DMS 273 (cell line): ENCODE measurements around the gene OR4K15.
"Not testable (repeated sequence)": the region's sequence is repeated elsewhere in the genome, so short reads cannot be mapped to it uniquely, and the experiment has no call there.

Source experiments
- DNase-seq: peaks from one replicate; lab custom pipeline; 2025; ENCODE audit not compliant: unreplicated experiment; lab: John Stamatoyannopoulos, UW

Gene OR4K15, protein sequence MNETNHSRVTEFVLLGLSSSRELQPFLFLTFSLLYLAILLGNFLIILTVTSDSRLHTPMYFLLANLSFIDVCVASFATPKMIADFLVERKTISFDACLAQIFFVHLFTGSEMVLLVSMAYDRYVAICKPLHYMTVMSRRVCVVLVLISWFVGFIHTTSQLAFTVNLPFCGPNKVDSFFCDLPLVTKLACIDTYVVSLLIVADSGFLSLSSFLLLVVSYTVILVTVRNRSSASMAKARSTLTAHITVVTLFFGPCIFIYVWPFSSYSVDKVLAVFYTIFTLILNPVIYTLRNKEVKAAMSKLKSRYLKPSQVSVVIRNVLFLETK

DNA sequence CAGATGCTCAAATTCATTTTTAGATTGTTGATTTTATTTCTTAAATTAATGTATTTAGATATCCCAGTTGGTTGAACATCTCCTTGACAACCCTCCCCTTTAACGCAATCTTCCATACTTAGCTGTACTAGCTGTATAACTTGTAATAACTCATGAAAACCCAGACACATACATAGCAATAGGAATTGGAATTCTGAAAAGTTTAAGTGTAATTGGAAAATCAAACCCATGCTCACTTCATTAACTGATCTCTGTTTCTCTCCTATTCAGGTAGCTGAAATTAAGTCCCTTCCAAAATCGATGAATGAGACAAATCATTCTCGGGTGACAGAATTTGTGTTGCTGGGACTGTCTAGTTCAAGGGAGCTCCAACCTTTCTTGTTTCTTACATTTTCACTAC, at the start of gene OR4K15:
TSS of gene OR4K15 (plus strand) at position 301 of the 400 bp plus-strand sequence. CDS start at position 301, 0 bp downstream.
- DNase-seq: no peak

DNA sequence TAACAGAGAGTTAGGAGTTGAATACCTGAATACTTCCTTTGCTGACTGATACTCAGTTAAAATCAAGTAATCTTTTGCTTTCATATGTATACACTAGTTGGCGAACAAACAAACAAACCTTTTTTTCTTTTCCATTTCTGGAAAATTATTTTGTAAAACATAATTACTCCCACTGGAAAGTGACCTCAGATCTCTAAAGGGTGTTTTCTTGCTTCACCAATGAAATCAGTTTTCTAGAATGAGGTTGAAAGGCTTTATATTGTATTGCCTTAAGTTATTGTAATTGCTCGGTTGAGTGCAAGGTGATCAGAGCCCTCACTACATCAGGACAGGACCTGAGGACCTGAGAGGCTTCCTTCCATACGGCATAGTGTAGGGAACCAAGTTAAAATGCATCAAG, 44.8 kb upstream of the OR4K15 start, which contains the start of gene OR4K1:
TSS of gene OR4K1 (plus strand) at position 301 of the 400 bp plus-strand sequence. CDS start 4,750 bp downstream, outside the sequence.
- no peak for DNase-seq

DNA sequence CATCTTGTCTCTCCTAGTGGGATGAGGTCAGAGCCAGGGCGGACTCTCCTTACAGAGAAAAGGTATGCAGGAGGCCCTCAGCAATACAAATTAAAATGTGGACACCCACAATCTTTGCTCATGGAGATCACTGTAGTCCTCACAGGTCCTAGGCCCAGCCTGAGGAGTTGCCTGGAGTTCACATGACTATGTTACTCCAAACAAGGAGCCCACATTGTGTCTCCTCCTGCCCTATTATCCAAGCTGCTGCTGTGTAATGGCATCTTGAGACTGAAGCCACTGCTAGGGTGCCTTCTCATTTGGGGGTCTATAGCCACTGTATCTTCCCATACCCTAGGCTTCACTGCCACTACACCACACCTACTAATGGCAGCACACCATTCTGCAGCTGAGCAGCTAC, 33.7 kb upstream of the OR4K15 start:
- no peak for DNase-seq

DNA sequence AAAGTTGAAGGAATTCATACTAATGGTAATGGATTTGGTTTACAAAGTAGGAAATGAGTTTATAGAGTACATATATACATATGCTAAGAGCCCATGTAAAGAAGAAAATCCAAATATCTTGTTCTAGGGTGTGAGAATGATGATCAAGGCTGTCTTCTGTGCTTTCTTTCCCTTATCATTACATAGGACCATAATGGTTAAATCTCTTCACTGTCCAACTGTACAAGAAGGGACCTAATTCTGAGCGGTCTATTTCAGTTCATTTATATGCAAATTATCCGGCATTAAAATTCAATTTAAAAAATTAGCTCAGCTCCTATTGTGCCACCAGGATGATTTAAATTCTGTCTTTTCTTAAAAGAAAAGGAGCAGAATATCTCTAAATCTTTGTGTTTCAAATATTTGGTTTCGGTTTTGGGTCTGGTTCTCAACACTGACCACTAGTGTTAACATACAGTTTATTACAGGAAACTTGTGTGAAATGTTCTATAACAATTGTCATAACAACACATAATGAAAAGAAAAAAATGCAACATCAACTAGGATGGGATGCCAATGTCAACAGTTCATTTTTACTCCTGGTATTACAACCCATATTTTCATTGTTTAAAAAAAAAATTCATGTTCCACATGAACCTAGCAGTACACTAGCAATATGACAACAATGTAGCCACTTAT, 27.8 kb upstream of the OR4K15 start:
- DNase-seq: no peak

DNA sequence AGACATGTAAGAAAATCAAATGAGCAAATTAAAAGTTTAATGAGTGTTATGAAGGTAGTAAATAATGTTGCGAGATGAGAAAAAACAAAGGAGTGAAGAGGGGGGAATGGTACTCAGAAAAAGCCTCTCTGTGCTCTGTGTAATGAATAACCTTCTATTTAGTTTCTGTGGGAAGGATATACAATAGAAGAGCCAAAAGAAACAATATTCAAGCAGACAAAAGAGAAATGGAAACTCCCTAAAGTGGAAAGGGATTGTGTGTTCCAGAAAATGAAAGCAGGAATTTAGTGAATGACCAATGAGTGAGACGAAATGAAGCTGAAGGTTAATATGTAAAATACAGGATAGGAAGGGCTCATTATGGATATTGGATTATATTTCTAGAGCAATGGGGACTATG, 26.2 kb upstream of the OR4K15 start:
- no peak for DNase-seq

DNA sequence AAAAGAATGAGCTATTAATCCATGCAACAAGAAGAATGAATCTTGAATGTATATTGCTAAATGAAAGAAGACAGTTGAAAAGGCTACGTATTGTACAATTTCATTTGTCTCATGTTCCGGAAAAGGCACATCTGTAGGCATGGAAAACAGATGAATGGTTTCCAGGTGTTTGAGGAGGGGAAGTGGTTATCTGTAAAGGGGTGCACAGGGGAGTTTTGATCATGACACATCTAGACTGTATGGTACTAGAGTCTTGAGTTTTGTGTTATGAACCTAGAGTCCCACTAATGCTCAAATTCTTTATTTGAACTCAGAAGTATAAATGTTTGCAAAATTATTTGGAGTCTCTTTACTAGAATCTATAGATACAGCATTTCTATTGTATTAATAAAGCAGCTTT, 5.7 kb upstream of the OR4K15 start:
- not testable (repeated sequence) for DNase-seq

DNA sequence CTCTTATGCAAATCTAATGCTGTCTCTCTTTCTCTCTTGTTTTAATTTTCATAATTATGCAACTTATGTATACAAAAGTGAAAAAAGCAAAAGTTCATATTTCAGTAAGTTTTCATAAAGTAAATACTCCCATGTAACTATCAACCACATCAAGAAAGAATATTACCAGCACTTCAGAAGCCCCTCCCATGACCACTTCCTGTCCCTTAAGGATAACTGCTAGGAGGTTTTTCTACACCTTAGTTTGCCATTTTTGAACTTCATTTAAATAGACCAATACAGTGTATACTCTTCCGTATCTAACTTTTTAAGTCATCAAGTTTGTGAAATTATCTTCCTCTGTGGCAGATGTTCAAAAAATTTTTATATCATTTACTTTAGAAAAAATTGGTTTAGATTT, 547 bp upstream of the OR4K15 start:
- no peak for DNase-seq

DNA sequence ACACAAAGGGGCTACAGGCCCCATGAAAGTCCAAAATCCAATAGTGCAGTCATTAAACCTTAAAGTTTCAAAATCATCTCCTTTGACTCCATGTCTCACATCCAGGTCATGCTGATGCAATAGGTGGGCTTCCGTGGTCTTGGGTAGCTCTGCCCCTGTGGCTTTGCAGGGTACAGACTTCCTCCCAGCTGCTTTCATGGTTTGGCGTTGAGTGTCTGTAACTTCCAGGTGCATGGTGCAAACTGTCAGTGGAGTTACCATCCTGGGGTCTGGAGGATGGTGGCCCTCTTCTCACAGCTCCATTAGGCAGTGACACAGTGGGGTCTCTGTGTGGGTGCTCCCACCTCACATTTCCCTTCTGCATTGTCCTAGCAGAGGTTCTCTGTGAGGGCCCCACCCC, 18.0 kb downstream of the OR4K15 start:
- no peak for DNase-seq

DNA sequence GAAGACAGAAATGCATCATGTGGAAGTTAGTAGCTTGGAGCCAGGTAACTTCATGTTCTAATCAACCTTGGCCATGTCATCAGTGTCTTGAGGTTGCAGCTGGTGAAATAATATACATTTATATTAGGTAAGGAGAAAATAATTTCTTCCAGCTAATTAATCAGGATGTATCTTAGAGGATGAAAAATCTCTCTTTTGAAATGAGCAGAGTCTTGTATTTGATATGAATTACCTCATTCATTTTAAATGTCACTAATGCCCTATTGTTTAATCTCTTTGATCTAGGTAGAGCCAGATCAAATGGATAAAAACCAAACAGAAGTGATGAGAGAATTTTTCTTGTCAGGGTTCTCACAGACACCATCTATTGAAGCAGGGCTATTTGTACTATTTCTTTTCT, 26.5 kb downstream of the OR4K15 start, which contains the start of gene OR4Q2:
TSS of gene OR4Q2 (plus strand) at position 301 of the 400 bp plus-strand sequence.
- DNase-seq: no peak

DNA sequence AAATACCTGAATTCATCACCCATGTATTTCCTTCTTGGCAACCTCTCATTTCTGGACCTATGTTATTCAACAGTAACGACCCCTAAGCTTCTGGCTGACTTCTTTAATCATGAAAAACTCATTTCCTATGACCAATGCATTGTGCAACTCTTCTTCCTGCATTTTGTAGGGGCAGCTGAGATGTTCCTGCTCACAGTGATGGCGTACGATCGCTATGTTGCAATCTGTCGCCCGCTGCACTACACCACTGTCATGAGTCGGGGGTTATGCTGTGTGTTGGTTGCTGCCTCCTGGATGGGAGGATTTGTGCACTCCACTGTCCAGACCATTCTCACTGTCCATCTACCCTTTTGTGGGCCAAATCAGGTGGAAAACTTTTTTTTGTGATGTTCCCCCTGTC, 26.9 kb downstream of the OR4K15 start:
- no peak for DNase-seq

DNA sequence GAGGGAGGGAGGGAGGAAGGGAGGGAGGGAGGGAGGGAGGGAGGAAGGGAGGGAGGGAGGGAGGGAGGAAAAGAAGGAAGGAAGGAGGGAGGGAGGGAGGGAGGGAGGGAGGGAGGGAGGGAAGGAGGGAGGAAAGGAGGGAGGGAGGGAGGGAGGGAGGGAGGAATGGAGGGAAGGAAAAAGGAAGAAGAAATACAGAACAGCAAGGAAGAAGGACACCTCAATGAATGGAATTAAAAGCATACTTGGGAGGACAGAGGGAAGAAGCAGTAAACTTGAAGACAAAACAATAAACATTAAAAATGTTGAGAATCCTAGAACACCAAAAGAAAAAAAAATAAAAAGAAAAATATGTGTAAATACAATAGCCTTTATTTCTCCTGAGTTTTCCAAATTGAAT, 32.8 kb downstream of the OR4K15 start:
- DNase-seq: no peak

DNA sequence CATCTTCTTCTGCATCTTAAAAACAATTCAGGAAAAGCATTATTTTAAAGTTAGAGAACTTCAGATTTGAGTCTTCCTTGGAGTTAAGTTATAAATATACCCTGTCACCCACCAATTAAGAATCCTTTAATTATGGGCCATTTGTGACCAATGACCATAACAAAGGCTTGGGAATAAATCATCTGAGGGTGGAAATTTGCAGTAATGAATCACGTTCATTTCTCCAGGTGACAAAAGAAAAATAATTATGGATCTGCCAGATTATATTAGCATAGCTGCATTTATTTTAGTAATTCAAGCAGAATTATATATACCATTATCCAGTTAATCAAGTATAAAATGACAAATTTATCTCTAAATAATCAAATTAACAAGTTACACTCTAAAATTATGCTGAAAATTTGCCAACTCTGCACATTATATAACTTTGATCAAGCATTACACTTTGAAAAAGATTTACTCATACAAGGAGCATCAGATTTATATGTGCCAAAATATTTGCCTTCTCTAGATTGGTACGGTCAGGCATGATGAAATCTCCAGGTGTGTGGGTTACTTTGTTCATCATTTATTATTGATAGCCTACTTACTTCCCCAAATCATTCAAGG, 44.0 kb downstream of the OR4K15 start, which contains the start of gene OR4K14:
TSS of gene OR4K14 (minus strand) at position 51 of the 609 bp plus-strand sequence. CDS start 4,114 bp downstream, outside the sequence.
- DNase-seq: no peak
